ENCODE results near the gene TTLL9.

DNA sequence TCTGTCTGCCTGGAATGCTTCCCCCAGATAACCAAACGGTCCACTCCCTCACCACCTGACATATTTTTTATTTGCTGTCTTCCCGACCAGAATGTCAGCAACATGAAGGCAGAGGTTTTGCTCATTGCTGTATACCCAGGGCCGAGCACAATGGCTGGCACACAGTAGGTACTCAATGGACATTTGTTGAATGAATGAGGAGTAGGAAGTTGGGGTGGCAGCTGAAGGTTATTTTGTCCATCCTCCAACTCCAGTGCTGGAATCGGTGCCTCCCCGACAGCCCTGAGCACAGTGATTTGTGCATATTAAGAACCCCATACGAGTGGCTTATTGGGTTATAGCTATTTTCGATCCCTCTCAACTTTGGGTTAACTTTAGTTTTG is 10.4 kb upstream of the TTLL9 start:
- TF ChIP-seq CTCF (IDR thresholded peaks at IDR 0.05; ENCODE audit: insufficient read depth, low read length) (no peak), POLR2AphosphoS5 (IDR thresholded peaks at IDR 0.05; ENCODE audit: low read depth) (no peak), REST (IDR thresholded peaks at IDR 0.05; ENCODE audit: insufficient replicate concordance, low read depth) (no peak), GABPA (IDR thresholded peaks at IDR 0.05; ENCODE audit: low read depth) (no peak)

Measured in HL-60 (cell line).